Amygdala (tissue), 56 donors: Measurements from ENCODE around the gene RERE.
"Not testable (repeated sequence)": the region's sequence is repeated elsewhere in the genome, so short reads cannot be mapped to it uniquely, and the experiment has no call there.

Source experiments
- DNase-seq, 56 donors: peaks; one replicate each; lab custom pipeline; 2025; lab: John Stamatoyannopoulos, UW

Gene RERE

GRCh38 chr1:8727809-8728213 lies 89.6 kb downstream of the RERE start:
- peak in 26 of 56 donors; percentile 2 to 63 (median 18) for DNase-seq

- DNase-seq = not testable (repeated sequence)
These were observed 90.1 kb downstream of the RERE start for GRCh38 chr1:8727316-8727715.

GRCh38 chr1:8726801-8727186 lies 90.6 kb downstream of the RERE start:
- peak in 1 of 56 donors; percentile 7 for DNase-seq

- no peak for DNase-seq
These were observed 94.4 kb downstream of the RERE start for GRCh38 chr1:8723010-8723409.

GRCh38 chr1:8722366-8722765 lies 95.1 kb downstream of the RERE start:
- DNase-seq = no peak

GRCh38 chr1:8721679-8722324 lies 95.6 kb downstream of the RERE start:
- DNase-seq = no peak

- no peak for DNase-seq
These were observed 97.1 kb downstream of the RERE start for GRCh38 chr1:8720347-8720746.

GRCh38 chr1:8718850-8719361 lies 98.5 kb downstream of the RERE start:
- peak in 6 of 56 donors; percentile 1 to 41 (median 22) for DNase-seq

- DNase-seq = no peak
These were observed 100.3 kb downstream of the RERE start for GRCh38 chr1:8717148-8717547.

- no peak for DNase-seq
These were observed 101.2 kb downstream of the RERE start for GRCh38 chr1:8716238-8716637.

GRCh38 chr1:8714173-8714572 lies 103.3 kb downstream of the RERE start:
- DNase-seq = no peak

GRCh38 chr1:8712413-8713231 lies 104.8 kb downstream of the RERE start:
- DNase-seq = no peak

- DNase-seq = no peak
These were observed 105.5 kb downstream of the RERE start for GRCh38 chr1:8711873-8712412.

GRCh38 chr1:8711151-8711550 lies 106.3 kb downstream of the RERE start:
- no peak for DNase-seq

- no peak for DNase-seq
These were observed 109.2 kb downstream of the RERE start for GRCh38 chr1:8708259-8708658.

GRCh38 chr1:8706995-8707396 lies 110.4 kb downstream of the RERE start:
- no peak for DNase-seq

- DNase-seq = no peak
These were observed 111.1 kb downstream of the RERE start for GRCh38 chr1:8706291-8706690.

- DNase-seq = no peak
These were observed 112.5 kb downstream of the RERE start for GRCh38 chr1:8704866-8705506.

- DNase-seq = peak in 55 of 56 donors; percentile 59 to 98 (median 87)
These were observed 114.3 kb downstream of the RERE start for GRCh38 chr1:8702850-8703810.

- no peak for DNase-seq
These were observed 115.0 kb downstream of the RERE start for GRCh38 chr1:8702472-8702849.
